CD4-positive, alpha-beta memory T cell (primary cell): Measurements from ENCODE around the gene ZBTB21. TPM values are rescaled to one million over a fixed set of nuclear protein-coding genes. Genes with fewer than 3 reads are reported as not detected.
A peak's percentile ranks its signal among the peaks of the same experiment; 100 is the strongest.

Source experiments
- CTCF ChIA-PET: fragments of 350-600 bp; sonication (Branson Sonifier 250); formaldehyde crosslinking; loops from one replicate; lab custom pipeline; 2021; ENCODE audit warnings: inconsistent platforms; ENCODE audit not compliant: partially characterized antibody; lab: Charles Lee
- POLR2A ChIA-PET: fragments of 350-600 bp; sonication (Branson Sonifier 250); formaldehyde crosslinking; loops from one replicate; lab custom pipeline; 2021; ENCODE audit not compliant: partially characterized antibody; lab: Charles Lee
- DNase-seq, 5 donors: peaks; one replicate each; pipeline versions ENCODE4 v3.0.0 to v3.0.0-alpha.2; 2020 to 2022; ENCODE audit warnings: mixed read lengths in 1 of 5
- H3K27ac ChIP-seq: one replicate; pipeline ENCODE4 v1.7.0; 2013; ENCODE audit warnings: low read depth, low read length
- H3K27me3 ChIP-seq: 2 replicates; pipeline ENCODE4 v1.7.0; 2013; ENCODE audit warnings: mild to moderate bottlenecking, low read length, moderate library complexity; ENCODE audit not compliant: insufficient read depth
- H3K36me3 ChIP-seq: 2 replicates; pipeline ENCODE4 v1.7.0; 2013; ENCODE audit warnings: mild to moderate bottlenecking, low read length, moderate library complexity; ENCODE audit not compliant: insufficient read depth
- H3K4me1 ChIP-seq: 2 replicates; pipeline ENCODE4 v1.7.0; 2013; ENCODE audit warnings: mild to moderate bottlenecking, low read length, moderate library complexity; ENCODE audit not compliant: insufficient read depth
- H3K4me3 ChIP-seq, 2 donors: one replicate each; pipeline ENCODE4 v1.7.0; 2013; ENCODE audit warnings: low read length in 2 of 2, mild to moderate bottlenecking in 1 of 2
- H3K9me3 ChIP-seq, 2 donors: one replicate each; pipeline ENCODE4 v1.7.0; 2013; ENCODE audit warnings: low read length in 2 of 2, control low read depth in 1 of 2; ENCODE audit not compliant: control insufficient read depth in 1 of 2
- H3K27ac Mint-ChIP-seq, 7 donors: one replicate each; pipeline ENCODE4 v1.8.0; 2020 to 2021; ENCODE audit warnings: mixed read lengths in 7 of 7, mild to moderate bottlenecking in 6 of 7, inconsistent platforms in 3 of 7, moderate library complexity in 3 of 7
- H3K27me3 Mint-ChIP-seq, 2 donors: one replicate each; pipeline ENCODE4 v1.8.0; 2020 to 2021; ENCODE audit warnings: mixed read lengths in 2 of 2
- H3K36me3 Mint-ChIP-seq, 2 donors: one replicate each; pipeline ENCODE4 v1.8.0; 2020 to 2021; ENCODE audit warnings: mixed read lengths in 2 of 2, inconsistent platforms in 1 of 2, mild to moderate bottlenecking in 1 of 2
- H3K4me1 Mint-ChIP-seq, 4 donors: one replicate each; pipeline ENCODE4 v1.8.0; 2020 to 2021; ENCODE audit warnings: mixed read lengths in 4 of 4, mild to moderate bottlenecking in 1 of 4
- H3K4me3 Mint-ChIP-seq, 8 donors: one replicate each; pipeline ENCODE4 v1.8.0; 2020 to 2021; ENCODE audit warnings: mixed read lengths in 8 of 8, mild to moderate bottlenecking in 7 of 8, moderate library complexity in 6 of 8, inconsistent platforms in 3 of 8
- H3K9me3 Mint-ChIP-seq, 8 donors: one replicate each; pipeline ENCODE4 v1.8.0; 2020 to 2021; ENCODE audit warnings: mixed read lengths in 8 of 8, mild to moderate bottlenecking in 5 of 8, inconsistent platforms in 3 of 8, moderate library complexity in 1 of 8
- intact Hi-C: fragments of 100-400 bp; cut with micrococcal nuclease; formaldehyde crosslinking; loops from one replicate; pipeline ENCODE4 v1.15.1; 2023
- polyA plus RNA-seq, 2 donors: library from polyadenylated mRNA; unstranded; fragments of 300-500 nt; fragmentation: Illumina TruSeq; gene quantifications; one replicate each; pipeline ENCODE4 v1.2.3, GENCODE V29; 2021
- total RNA-seq, 2 experiments: library from RNA; stranded (reverse); gene quantifications; one replicate each; pipeline ENCODE4 v1.2.3, GENCODE V29; 2021

ZBTB21 gene
- total and polyA plus RNA-seq, 4 experiments from 2014 or later, result 4.3 to 21.7 (median 13.5) TPM

- H3K9me3 Mint-ChIP-seq, result peaks cover 0 to 15% (median 8%) of the 10 kb centered on the region in 8 donors
- no peak overlapping the region for H3K27ac ChIP-seq
- no peak overlapping the region for H3K4me3 Mint-ChIP-seq
- H3K4me1 ChIP-seq, result peaks cover 16% of the 10 kb centered on the region
- H3K4me3 ChIP-seq, result no peak overlapping the region
- ChIA-PET POLR2A (no interaction called here), CTCF (no interaction called here)
- intact Hi-C loops, result no loop called here
- DNase-seq, result no peak
- H3K27ac Mint-ChIP-seq, result no peak overlapping the region
- H3K36me3 Mint-ChIP-seq, result peaks cover 0 to 8% of the 10 kb centered on the region in 2 donors
- H3K27me3 ChIP-seq, result no peaks in the 10 kb centered on the region
- H3K9me3 ChIP-seq, result no peaks in the 10 kb centered on the region
- H3K36me3 ChIP-seq, result no peaks in the 10 kb centered on the region
- H3K27me3 Mint-ChIP-seq, result no peaks in the 10 kb centered on the region
- peaks cover 7 to 25% (median 11%) of the 10 kb centered on the region in 4 donors for H3K4me1 Mint-ChIP-seq
Observed at GRCh38 chr21:41977034-41977950, 32.9 kb downstream of the ZBTB21 start.

DNA sequence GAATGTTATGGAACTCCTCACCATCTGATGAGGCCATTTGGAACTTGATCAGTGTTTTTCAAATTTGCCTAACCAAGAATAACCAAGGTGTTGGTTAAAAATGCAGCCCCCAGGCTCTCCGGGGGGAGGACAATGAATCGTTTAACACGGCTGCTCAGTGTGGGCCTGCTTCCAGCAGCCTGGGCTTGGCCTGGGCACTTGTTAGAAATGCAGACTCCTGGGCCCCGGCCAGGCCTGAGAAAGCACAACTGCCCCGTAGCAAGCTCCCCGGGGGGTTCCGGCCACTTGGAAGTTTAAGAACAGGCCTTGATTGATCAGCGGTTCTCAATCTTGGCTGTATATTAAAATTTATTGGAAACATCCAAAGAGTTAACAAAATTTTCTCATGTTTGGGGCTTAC lies 33.5 kb downstream of the ZBTB21 start:
- H3K4me1 ChIP-seq, result peaks cover 16% of the 10 kb centered on the region
- no peak overlapping the region for H3K4me3 Mint-ChIP-seq
- no peaks in the 10 kb centered on the region for H3K27me3 Mint-ChIP-seq
- H3K9me3 ChIP-seq, result no peaks in the 10 kb centered on the region
- peaks cover 7 to 25% (median 11%) of the 10 kb centered on the region in 4 donors for H3K4me1 Mint-ChIP-seq
- POLR2A ChIA-PET, result no interaction called here
- intact Hi-C loops, result no loop called here
- no peak overlapping the region for H3K27ac Mint-ChIP-seq
- peaks cover 0 to 12% (median 7%) of the 10 kb centered on the region in 8 donors for H3K9me3 Mint-ChIP-seq
- no peak overlapping the region for H3K4me3 ChIP-seq
- DNase-seq, result no peak
- peaks cover 0 to 7% of the 10 kb centered on the region in 2 donors for H3K36me3 Mint-ChIP-seq
- H3K27ac ChIP-seq, result no peak overlapping the region
- H3K36me3 ChIP-seq, result no peaks in the 10 kb centered on the region
- H3K27me3 ChIP-seq, result no peaks in the 10 kb centered on the region
- CTCF ChIA-PET, result no interaction called here

DNA sequence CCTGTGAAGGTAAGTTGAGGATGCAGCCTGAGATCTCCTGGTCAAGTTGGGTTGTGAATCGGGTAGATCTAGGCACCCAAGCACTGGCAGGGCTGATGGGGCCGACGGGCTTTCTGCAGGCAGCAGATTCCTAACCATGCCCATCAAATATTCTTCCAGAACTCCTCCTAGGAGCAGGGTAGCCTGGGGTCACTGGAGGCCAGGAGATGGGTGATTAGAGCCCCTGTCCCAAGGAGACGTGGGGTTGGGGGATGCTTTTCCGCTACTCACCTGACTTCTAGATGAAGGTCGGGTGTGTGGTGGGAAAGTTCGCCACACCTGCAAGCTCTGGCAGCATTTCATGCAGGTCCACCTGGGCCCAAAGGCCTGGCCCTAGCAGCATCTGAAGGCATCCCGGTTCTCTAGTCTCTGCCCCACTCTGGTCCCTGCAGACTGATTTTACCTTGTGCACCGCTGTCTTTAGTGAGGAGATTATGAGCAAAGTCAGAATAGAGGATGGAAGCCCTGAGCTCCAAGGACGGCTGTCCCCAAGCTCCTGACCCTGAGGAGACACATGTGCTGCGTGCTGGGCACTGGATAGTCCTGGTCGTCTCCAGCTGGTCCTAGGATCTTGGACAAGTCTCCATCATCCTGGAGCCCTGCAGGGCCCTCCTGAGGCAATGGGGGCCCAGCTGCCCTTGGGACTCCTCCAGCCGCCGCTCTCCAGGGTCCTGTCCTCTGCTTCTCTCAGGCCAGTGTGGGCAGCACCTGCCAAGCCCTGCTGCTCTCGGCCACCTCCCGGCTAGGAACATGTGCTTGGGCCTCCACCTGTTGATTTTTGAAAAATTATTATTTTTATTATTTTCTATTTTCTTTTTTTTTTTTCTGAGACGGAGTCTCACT lies 34.5 kb downstream of the ZBTB21 start:
- no peak overlapping the region for H3K27ac ChIP-seq
- H3K27ac Mint-ChIP-seq, result no peak overlapping the region
- H3K36me3 ChIP-seq, result no peaks in the 10 kb centered on the region
- peaks cover 0 to 7% of the 10 kb centered on the region in 2 donors for H3K36me3 Mint-ChIP-seq
- ChIA-PET POLR2A (no interaction called here), CTCF (no interaction called here)
- no peak overlapping the region for H3K4me3 Mint-ChIP-seq
- DNase-seq, result no peak
- peaks cover 16% of the 10 kb centered on the region for H3K4me1 ChIP-seq
- peaks cover 0 to 10% (median 7%) of the 10 kb centered on the region in 8 donors for H3K9me3 Mint-ChIP-seq
- H3K9me3 ChIP-seq, result no peaks in the 10 kb centered on the region
- H3K4me3 ChIP-seq, result no peak overlapping the region
- H3K27me3 Mint-ChIP-seq, result no peaks in the 10 kb centered on the region
- H3K27me3 ChIP-seq, result no peaks in the 10 kb centered on the region
- intact Hi-C loops, result loop anchor here (2.0 kb wide), 1 partner anchor 141 kb away; no protein-coding TSS in a partner anchor
- peaks cover 7 to 25% (median 11%) of the 10 kb centered on the region in 4 donors for H3K4me1 Mint-ChIP-seq

DNA sequence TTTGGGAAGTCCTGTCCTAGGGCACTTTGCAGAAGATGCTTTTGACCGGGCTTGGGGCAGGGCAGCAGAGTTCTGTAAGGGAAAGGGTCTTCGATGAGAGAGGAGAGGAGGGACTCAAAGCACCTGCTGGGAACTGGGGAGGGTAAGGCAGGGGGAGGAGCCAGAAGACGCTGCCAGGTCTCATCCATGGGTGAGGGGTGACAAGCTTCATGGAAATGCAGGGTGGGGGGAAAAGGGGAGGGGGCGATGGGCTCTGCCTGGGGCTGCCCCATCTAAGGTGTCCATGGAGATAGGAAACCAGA lies 35.5 kb downstream of the ZBTB21 start:
- H3K36me3 ChIP-seq, result no peaks in the 10 kb centered on the region
- H3K9me3 Mint-ChIP-seq, result peaks cover 0 to 10% (median 7%) of the 10 kb centered on the region in 8 donors
- peaks cover 7 to 25% (median 11%) of the 10 kb centered on the region in 4 donors for H3K4me1 Mint-ChIP-seq
- intact Hi-C loops, result loop anchor here (1.0 to 2.0 kb wide), 2 partner anchors 134 to 142 kb away; no protein-coding TSS in a partner anchor
- ChIA-PET CTCF (interaction anchor here (3.5 kb wide), 1 partner anchor 133 kb away, joined by 22 read pairs; no protein-coding TSS in a partner anchor), POLR2A (no interaction called here)
- H3K27me3 ChIP-seq, result no peaks in the 10 kb centered on the region
- no peaks in the 10 kb centered on the region for H3K9me3 ChIP-seq
- peak overlapping the region in 1 of 8 donors; percentile 24 for H3K4me3 Mint-ChIP-seq
- peaks cover 0 to 6% of the 10 kb centered on the region in 2 donors for H3K36me3 Mint-ChIP-seq
- H3K27ac Mint-ChIP-seq, result peak overlapping the region in 2 of 7 donors; percentile 36 to 57
- no peak overlapping the region for H3K4me3 ChIP-seq
- H3K4me1 ChIP-seq, result peaks cover 16% of the 10 kb centered on the region
- no peak for DNase-seq
- H3K27me3 Mint-ChIP-seq, result no peaks in the 10 kb centered on the region
- H3K27ac ChIP-seq, result no peak overlapping the region

GRCh38 chr21:41973861-41974751 lies 36.1 kb downstream of the ZBTB21 start:
- Mint-ChIP-seq H3K9me3 (peaks cover 0 to 4% (median 2%) of the 10 kb centered on the region in 8 donors), H3K4me3 (peak overlapping the region; percentile 44 to 66 (median 54)), H3K27me3 (no peaks in the 10 kb centered on the region), H3K27ac (peak overlapping the region in 6 of 7 donors; percentile 10 to 89 (median 62)), H3K36me3 (peaks cover 0 to under 1% of the 10 kb centered on the region in 2 donors), H3K4me1 (peaks cover 7 to 25% (median 11%) of the 10 kb centered on the region in 4 donors)
- peak overlapping the region in 1 of 2 donors; percentile 1 for H3K4me3 ChIP-seq
- intact Hi-C loops, result loop anchor here (1.0 to 2.0 kb wide), 2 partner anchors 134 to 143 kb away; no protein-coding TSS in a partner anchor
- ChIA-PET POLR2A (no interaction called here), CTCF (interaction anchor here (0.6 to 3.5 kb wide), 4 partner anchors 27 to 143 kb away, joined by 3 to 22 read pairs (median 3); no protein-coding TSS in a partner anchor)
- H3K27ac ChIP-seq, result no peak overlapping the region
- no peaks in the 10 kb centered on the region for H3K9me3 ChIP-seq
- no peaks in the 10 kb centered on the region for H3K27me3 ChIP-seq
- DNase-seq, result peak in 4 of 5 donors; percentile 14 to 18 (median 14)
- peaks cover 16% of the 10 kb centered on the region for H3K4me1 ChIP-seq
- no peaks in the 10 kb centered on the region for H3K36me3 ChIP-seq

DNA sequence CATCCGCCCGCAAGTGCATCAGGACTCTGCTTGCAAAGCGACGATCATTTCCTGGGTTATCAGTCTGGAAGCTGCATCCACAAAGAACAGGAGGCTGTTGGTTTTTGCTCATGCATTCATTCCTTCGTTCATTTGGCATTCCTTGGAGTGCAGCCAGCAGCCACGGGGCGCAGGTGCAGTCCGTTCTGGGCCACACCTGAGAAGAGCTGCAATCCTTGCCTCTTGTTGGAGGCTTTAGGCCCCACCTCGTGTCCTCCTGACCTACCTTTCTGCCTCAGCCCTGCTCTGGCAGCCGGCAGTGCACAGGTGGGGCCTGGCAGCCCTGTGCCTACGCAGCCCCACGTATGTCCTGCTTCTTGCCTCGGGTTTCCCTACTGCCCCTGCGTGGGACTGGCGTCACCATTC lies 36.7 kb downstream of the ZBTB21 start:
- Histone ChIP-seq H3K9me3 (no peaks in the 10 kb centered on the region), H3K36me3 (no peaks in the 10 kb centered on the region), H3K4me3 (no peak overlapping the region), H3K27me3 (no peaks in the 10 kb centered on the region), H3K27ac (no peak overlapping the region), H3K4me1 (peaks cover 16% of the 10 kb centered on the region)
- intact Hi-C loops, result no loop called here
- Mint-ChIP-seq H3K9me3 (peaks cover 0 to 2% (median 0%) of the 10 kb centered on the region in 8 donors), H3K4me1 (peaks cover 7 to 25% (median 11%) of the 10 kb centered on the region in 4 donors), H3K36me3 (no peaks in the 10 kb centered on the region), H3K4me3 (no peak overlapping the region), H3K27ac (no peak overlapping the region), H3K27me3 (no peaks in the 10 kb centered on the region)
- no peak for DNase-seq
- ChIA-PET POLR2A (no interaction called here), CTCF (interaction anchor here (0.6 to 3.5 kb wide), 4 partner anchors 27 to 144 kb away, joined by 3 to 22 read pairs (median 3); no protein-coding TSS in a partner anchor)
